ENCODE data around the gene ZNF653. TPM values are rescaled to one million over a fixed set of nuclear protein-coding genes. Genes with fewer than 3 reads are reported as not detected.

ZNF653 gene
- total and polyA plus RNA-seq, 9 of the 15 experiments (the other 6 are each of a cell fraction or from before 2014, with no cell fraction given), result 1.6 to 8.0 (median 4.2) TPM; not detected in 2

DNA sequence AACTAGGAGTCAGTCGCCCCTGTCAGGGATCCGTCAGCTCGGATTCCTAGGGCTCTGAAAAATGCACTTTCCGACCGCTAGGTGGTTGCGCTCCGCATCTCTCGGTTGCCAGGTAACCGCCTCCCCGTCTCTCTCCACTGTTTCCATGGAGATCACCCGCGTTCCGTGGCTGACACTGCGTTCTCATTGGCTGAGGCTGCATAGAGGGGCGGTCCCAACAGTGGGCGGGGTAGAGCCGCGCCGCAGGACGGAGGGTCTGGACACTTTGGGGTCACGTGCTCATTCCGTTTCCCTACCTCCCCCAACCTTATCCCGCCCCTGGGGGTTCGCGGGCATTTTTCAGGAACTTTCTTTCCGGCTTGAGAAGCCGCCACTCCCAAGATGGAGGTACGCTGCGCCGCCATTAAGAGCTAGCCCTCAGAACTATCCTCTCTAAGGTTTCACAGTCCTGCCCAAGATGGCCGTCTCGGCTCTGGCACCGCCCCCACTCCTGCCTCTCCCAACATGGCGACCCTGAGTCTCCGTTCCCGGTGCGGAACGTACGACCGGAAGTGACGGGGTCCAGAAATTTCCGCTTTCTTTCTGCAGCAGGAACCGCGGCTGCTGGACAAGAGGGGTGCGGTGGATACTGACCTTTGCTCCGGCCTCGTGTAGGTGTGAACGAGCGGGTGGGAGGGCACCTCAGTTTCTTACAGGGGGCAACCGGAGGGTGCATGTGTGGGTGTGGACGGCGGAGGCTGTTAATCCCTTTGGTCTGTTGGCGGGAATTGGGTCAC lies 70.4 kb downstream of the ZNF653 start, which contains the start of the genes ODAD3 and PRKCSH (continued):
- TF ChIP-seq, protein P1, sequence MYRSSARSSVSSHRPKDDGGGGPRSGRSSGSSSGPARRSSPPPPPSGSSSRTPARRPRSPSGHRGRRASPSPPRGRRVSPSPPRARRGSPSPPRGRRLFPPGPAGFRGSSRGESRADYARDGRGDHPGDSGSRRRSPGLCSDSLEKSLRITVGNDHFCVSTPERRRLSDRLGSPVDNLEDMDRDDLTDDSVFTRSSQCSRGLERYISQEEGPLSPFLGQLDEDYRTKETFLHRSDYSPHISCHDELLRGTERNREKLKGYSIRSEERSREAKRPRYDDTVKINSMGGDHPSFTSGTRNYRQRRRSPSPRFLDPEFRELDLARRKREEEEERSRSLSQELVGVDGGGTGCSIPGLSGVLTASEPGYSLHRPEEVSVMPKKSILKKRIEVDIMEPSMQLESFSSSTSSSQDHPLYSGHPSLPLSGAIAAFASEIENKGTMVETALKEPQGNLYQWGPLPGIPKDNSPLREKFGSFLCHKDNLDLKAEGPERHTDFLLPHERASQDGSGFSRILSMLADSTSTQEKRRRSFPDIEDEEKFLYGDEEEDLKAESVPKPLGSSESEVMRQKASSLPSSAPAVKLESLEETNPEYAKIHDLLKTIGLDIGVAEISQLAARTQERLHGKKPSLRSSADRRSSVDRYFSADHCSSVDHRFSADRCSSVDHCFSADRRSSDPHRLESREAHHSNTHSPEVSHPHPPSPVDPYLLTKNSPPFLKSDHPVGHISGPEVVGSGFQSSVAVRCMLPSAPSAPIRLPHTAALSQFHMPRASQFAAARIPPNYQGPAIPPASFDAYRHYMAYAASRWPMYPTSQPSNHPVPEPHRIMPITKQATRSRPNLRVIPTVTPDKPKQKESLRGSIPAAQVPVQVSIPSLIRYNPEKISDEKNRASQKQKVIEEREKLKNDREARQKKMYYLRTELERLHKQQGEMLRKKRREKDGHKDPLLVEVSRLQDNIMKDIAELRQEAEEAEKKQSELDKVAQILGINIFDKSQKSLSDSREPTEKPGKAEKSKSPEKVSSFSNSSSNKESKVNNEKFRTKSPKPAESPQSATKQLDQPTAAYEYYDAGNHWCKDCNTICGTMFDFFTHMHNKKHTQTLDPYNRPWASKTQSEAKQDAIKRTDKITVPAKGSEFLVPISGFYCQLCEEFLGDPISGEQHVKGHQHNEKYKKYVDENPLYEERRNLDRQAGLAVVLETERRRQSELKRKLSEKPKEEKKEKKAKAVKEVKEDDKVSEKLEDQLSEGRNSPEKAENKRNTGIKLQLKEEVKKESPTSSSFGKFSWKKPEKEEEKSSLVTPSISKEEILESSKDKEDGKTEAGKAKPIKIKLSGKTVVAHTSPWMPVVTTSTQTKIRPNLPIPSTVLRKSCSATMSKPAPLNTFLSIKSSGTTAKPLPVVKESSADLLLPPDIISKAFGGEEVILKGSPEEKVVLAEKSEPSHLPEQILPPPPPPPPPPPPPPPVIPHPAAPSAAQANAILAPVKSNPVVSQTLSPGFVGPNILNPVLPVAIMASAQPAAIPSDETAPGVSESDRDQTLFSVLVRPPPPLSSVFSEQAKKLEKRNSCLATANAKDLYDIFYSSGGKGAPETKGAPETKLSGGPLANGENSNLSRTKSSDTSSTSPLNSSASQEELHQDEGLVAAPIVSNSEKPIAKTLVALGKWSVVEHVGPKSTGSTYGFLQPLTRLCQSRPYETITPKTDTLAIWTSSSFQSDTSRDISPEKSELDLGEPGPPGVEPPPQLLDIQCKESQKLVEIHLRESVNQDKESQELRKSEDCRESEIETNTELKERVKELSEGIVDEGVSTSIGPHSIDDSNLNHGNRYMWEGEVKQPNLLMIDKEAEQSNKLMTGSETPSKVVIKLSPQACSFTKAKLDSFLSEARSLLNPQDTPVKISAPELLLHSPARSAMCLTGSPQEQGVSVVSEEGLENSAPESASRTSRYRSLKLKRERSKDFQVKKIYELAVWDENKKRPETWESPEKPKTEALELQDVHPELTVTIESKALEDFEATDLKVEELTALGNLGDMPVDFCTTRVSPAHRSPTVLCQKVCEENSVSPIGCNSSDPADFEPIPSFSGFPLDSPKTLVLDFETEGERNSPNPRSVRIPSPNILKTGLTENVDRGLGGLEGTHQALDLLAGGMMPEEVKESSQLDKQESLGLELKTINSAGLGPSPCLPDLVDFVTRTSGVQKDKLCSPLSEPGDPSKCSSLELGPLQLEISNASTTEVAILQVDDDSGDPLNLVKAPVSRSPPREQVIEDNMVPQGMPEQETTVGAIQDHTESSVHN (IDR thresholded peaks at IDR 0.05; ENCODE audit: borderline replicate concordance in 1 of 2, low read depth in 1 of 2), result peak in 1 of 2 experiments; percentile 56; a peak in 1 of 4 replicates
- no peak for TF ChIP-seq MCM2 (IDR thresholded peaks at IDR 0.05; ENCODE audit: low read depth)
- TF ChIP-seq RNF2 (IDR thresholded peaks at IDR 0.05), result peak; percentile 41; the same call in 1 of the 2 replicates
- no peak for TF ChIP-seq PRPF4 (IDR thresholded peaks at IDR 0.05; ENCODE audit: insufficient read depth, low read depth, low read length, poor library complexity, severe bottlenecking)
- TF ChIP-seq, protein P2, sequence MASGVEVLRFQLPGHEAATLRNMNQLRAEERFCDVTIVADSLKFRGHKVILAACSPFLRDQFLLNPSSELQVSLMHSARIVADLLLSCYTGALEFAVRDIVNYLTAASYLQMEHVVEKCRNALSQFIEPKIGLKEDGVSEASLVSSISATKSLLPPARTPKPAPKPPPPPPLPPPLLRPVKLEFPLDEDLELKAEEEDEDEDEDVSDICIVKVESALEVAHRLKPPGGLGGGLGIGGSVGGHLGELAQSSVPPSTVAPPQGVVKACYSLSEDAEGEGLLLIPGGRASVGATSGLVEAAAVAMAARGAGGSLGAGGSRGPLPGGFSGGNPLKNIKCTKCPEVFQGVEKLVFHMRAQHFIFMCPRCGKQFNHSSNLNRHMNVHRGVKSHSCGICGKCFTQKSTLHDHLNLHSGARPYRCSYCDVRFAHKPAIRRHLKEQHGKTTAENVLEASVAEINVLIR (CRISPR knock-in tag; IDR thresholded peaks at IDR 0.05), result peak; percentile 92
- TF ChIP-seq ZNF408 (CRISPR knock-in tag; IDR thresholded peaks at IDR 0.05; ENCODE audit: low read depth), result no peak
- TF ChIP-seq E2F5 (CRISPR knock-in tag; IDR thresholded peaks at IDR 0.05), result no peak
- 0 out of 2 replicates have a peak, but pooled peaks have one; percentile 63 for TF ChIP-seq ERF (CRISPR knock-in tag; IDR thresholded peaks at IDR 0.05)

Measured in K562 (cell line).